Gastrocnemius medialis (tissue), 4 donors: ENCODE measurements around the gene TXNDC8. TPM values are rescaled to one million over a fixed set of nuclear protein-coding genes. Genes with fewer than 3 reads are reported as not detected.

ENCODE experiments used
- ATAC-seq, 2 donors: fragments of 150-250 bp; one replicate each; pipeline ENCODE4 v1.9.1; 2016
- DNase-seq, 2 donors: peaks; one replicate each; pipeline ENCODE4 v3.0.0-alpha.2; 2019
- H3K27ac ChIP-seq, 4 donors: fragments of 200-600 bp; sonication (generic); 1 replicate in 1 of 4; 2 replicates in 3 of 4; pipeline ENCODE4 v1.5.1; 2016 to 2018; ENCODE audit warnings: mild to moderate bottlenecking in 2 of 4, moderate library complexity in 1 of 4
- H3K27me3 ChIP-seq, 3 donors: fragments of 200-600 bp; sonication (generic) in 2 of 3; 1 replicate in 1 of 3; 2 replicates in 2 of 3; pipeline versions ENCODE4 v1.5.1 to v1.6.0; 2016 to 2019; ENCODE audit warnings: mild to moderate bottlenecking in 1 of 3, moderate library complexity in 1 of 3
- H3K36me3 ChIP-seq, 2 donors: fragments of 200-600 bp; sonication (generic) in 1 of 2; one replicate each; pipeline ENCODE4 v1.5.1; 2017 to 2018
- H3K4me1 ChIP-seq, 2 donors: fragments of 200-600 bp; sonication (generic) in 1 of 2; one replicate each; pipeline ENCODE4 v1.5.1; 2016 to 2017; ENCODE audit warnings: mild to moderate bottlenecking in 2 of 2
- H3K4me3 ChIP-seq, 4 donors: fragments of 200-600 bp; sonication (generic) in 3 of 4; 1 replicate in 1 of 4; 2 replicates in 3 of 4; pipeline ENCODE4 v1.5.1; 2016 to 2019; ENCODE audit warnings: mild to moderate bottlenecking in 2 of 4
- H3K9me3 ChIP-seq, 3 donors: fragments of 200-600 bp; sonication (generic) in 2 of 3; 1 replicate in 1 of 3; 2 replicates in 2 of 3; pipeline ENCODE4 v1.5.1; 2016 to 2019
- POLR2A ChIP-seq, 2 donors: fragments of 450-650 bp; IDR thresholded peaks; one replicate each; pipeline ENCODE4 v1.6.1; 2017; ENCODE audit warnings: antibody characterized with exemption in 2 of 2, mild to moderate bottlenecking in 2 of 2, moderate library complexity in 2 of 2
- in situ Hi-C, 4 donors: fragments of 200-750 bp; cut with MboI; loops; one replicate each; pipeline versions ENCODE4 v1.15.0 to v1.8.0; 2017; ENCODE audit warnings: low sequenced_read_pairs in 4 of 4
- intact Hi-C: fragments of 100-400 bp; cut with DNase I; formaldehyde crosslinking; loops from one replicate; pipeline ENCODE4 v1.15.1; 2023; ENCODE audit warnings: low total_unique reads
- total RNA-seq, 4 donors: library from RNA; depleted of rRNA; stranded (reverse); fragments of >200 nt; gene quantifications; one replicate each; pipeline versions ENCODE4 v1.1.0 to v1.2.3, GENCODE V29; 2016
- TF ChIP-seq, protein P1 (sequence below), 5 experiments: fragments of 450-650 bp in 3 of 5; fragments of 200-600 bp in 2 of 5; sonication (generic) in 2 of 5; IDR thresholded peaks in 4 of 5; conservative IDR thresholded peaks in 1 of 5; 1 replicate in 4 of 5; 2 replicates in 1 of 5; pipeline ENCODE4 v1.5.1; 2016 to 2019; ENCODE audit warnings: antibody characterized with exemption in 5 of 5, mild to moderate bottlenecking in 3 of 5, moderate library complexity in 3 of 5

TXNDC8 gene
- total RNA-seq, 4 donors from 2014 or later: not detected

DNA sequence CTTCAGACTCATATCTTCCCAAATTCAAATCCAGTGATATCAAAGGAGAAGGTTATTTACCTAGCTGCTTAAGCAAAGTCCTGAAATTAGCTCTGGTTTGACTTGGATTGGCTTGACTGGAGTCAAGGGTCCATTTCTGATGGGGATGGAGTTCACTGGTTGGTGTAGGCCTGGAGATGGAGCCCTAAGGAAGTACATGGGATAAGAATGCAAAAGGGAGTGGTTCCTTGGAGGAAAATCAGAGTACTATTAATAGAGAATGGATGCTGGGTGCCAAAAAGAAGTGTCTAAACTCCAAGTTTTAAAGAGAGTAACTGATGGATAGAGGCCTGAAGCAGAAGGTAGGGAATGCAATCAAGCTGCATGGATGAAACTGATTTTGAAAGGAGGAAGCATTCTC is 13.8 kb downstream of the TXNDC8 start:
- Histone ChIP-seq H3K9me3 (no peaks in the 10 kb centered on the region), H3K4me1 (no peaks in the 10 kb centered on the region), H3K27ac (no peak overlapping the region), H3K27me3 (no peaks in the 10 kb centered on the region), H3K36me3 (no peaks in the 10 kb centered on the region), H3K4me3 (no peak overlapping the region)
- ATAC-seq: no peak
- intact Hi-C loops: no loop called here
- in situ Hi-C loops: no loop called here
- TF ChIP-seq, protein P1, sequence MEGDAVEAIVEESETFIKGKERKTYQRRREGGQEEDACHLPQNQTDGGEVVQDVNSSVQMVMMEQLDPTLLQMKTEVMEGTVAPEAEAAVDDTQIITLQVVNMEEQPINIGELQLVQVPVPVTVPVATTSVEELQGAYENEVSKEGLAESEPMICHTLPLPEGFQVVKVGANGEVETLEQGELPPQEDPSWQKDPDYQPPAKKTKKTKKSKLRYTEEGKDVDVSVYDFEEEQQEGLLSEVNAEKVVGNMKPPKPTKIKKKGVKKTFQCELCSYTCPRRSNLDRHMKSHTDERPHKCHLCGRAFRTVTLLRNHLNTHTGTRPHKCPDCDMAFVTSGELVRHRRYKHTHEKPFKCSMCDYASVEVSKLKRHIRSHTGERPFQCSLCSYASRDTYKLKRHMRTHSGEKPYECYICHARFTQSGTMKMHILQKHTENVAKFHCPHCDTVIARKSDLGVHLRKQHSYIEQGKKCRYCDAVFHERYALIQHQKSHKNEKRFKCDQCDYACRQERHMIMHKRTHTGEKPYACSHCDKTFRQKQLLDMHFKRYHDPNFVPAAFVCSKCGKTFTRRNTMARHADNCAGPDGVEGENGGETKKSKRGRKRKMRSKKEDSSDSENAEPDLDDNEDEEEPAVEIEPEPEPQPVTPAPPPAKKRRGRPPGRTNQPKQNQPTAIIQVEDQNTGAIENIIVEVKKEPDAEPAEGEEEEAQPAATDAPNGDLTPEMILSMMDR (IDR thresholded peaks at IDR 0.05 in 4 of 5, conservative IDR thresholded peaks at IDR 0.05 in 1 of 5): no peak
- TF ChIP-seq POLR2A (IDR thresholded peaks at IDR 0.05): no peak
- DNase-seq: no peak

DNA sequence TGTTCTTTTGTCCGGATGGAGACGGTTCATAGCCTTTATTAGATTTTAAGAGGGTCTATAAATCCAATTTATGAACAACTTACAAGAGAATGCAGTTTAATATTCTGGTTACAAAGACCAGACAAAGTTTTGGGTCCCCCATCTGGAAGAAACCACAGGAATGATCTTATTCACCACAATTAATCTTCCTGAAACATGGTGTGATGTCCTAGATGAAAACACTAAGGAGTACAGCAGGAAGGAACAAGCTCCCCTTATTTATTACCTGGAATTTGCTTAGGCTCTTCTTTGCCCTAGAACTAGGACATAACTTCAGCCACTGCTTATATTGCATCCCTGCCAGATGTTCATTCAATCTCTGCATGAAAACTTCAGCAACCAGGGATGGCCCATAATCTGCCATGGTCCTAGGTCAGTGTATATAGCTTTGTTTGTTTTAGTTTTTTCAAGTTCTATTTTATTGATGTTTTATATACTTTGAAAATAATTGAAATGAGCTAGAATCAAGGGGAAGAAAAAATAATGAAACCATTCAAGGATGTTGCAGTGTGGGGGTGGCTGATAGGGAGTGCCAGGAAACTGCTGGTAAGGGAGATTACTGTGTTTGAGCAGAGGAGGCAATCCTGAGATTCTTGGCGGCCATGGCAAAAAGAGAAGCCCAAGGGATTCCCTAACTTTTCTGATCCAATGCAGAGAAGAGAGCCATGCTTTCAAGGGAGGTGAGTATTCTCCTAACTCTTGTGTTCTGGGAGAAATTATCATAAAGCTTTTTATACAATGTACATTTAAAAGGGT is 16.8 kb downstream of the TXNDC8 start:
- no peaks in the 10 kb centered on the region for H3K36me3 ChIP-seq

DNA sequence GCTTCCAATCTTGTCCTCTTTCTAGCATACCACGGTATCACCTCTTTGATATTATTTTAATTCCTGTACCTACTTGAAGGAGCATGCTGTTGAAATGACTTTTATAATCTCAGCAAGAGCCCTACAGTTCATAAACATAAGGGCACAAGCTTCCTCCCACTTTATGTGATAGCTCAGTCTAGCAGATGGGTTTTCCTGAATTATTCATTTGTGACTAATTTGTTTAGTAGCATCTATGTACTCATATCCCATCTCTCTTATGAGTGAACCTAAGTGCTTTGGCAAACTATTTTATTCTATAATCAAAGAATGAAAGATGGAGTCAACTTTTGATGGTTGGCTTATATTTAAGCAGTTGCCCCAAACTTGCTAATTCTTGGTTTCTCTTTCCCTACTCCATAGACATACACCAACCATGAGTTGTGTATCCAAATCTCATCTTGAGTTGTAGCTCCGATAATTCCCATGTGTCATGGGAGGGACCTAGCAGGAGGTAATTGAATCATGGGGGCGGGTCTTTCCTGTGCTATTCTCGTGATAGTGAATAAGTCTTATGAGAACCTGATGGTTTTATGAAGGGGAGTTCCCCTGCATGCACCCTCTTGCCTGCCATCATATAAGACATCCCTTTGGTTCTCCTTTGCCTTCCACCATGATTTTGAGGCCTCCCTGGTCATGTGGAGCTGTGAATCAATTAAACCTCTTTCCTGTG is 17.7 kb downstream of the TXNDC8 start:
- no peak overlapping the region for H3K27ac ChIP-seq
- intact Hi-C loops: no loop called here
- H3K36me3 ChIP-seq: no peaks in the 10 kb centered on the region
- no peaks in the 10 kb centered on the region for H3K9me3 ChIP-seq
- in situ Hi-C loops: no loop called here
- DNase-seq (no peak), ATAC-seq (no peak)
- H3K4me3 ChIP-seq: no peak overlapping the region
- no peaks in the 10 kb centered on the region for H3K4me1 ChIP-seq
- TF ChIP-seq POLR2A (IDR thresholded peaks at IDR 0.05): no peak
- TF ChIP-seq, protein P1 (IDR thresholded peaks at IDR 0.05 in 4 of 5, conservative IDR thresholded peaks at IDR 0.05 in 1 of 5): no peak
- H3K27me3 ChIP-seq: no peaks in the 10 kb centered on the region

More for the DNA sequence above, 16.8 kb downstream of the TXNDC8 start:
- DNase-seq (no peak), ATAC-seq (no peak)
- intact Hi-C loops: no loop called here
- no peaks in the 10 kb centered on the region for H3K27me3 ChIP-seq
- TF ChIP-seq POLR2A (IDR thresholded peaks at IDR 0.05): no peak
- TF ChIP-seq, protein P1 (IDR thresholded peaks at IDR 0.05 in 4 of 5, conservative IDR thresholded peaks at IDR 0.05 in 1 of 5): no peak
- no peak overlapping the region for H3K27ac ChIP-seq
- in situ Hi-C loops: no loop called here
- no peaks in the 10 kb centered on the region for H3K9me3 ChIP-seq
- no peak overlapping the region for H3K4me3 ChIP-seq
- H3K4me1 ChIP-seq: no peaks in the 10 kb centered on the region

DNA sequence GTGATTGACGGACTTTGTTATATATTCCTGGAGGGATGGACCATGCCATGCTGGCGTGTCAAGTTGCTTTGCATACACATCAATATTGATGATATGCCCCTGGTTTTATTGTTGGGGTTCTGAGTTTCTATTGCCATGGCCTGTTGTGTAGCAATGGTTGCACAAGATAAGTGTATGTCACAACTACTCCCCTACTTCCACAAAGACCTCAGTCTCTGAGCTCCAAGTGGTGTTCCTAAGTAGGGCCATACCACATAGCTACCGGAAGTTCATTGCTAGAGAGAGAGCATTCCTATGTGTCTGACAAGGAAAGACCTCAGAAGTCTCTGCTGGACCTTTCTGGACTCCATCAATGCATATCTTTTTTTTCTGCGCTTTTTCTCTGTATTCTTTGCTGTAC is 19.8 kb downstream of the TXNDC8 start:
- Histone ChIP-seq H3K9me3 (no peaks in the 10 kb centered on the region), H3K36me3 (no peaks in the 10 kb centered on the region), H3K27me3 (no peaks in the 10 kb centered on the region), H3K4me3 (no peak overlapping the region), H3K27ac (no peak overlapping the region), H3K4me1 (no peaks in the 10 kb centered on the region)
- intact Hi-C loops (no loop called here), in situ Hi-C loops (no loop called here)
- ATAC-seq (no peak), DNase-seq (no peak)
- TF ChIP-seq, protein P1 (IDR thresholded peaks at IDR 0.05 in 4 of 5, conservative IDR thresholded peaks at IDR 0.05 in 1 of 5): no peak
- TF ChIP-seq POLR2A (IDR thresholded peaks at IDR 0.05): no peak
